GM23248 (cell line): ENCODE data around the gene MACROD2.

Source experiments
- EZH2 ChIP-seq: fragments of 200-600 bp; sonication (generic); IDR thresholded peaks from 2 replicates; pipeline ENCODE4 v1.6.1; 2018; ENCODE audit warnings: antibody characterized with exemption, mild to moderate bottlenecking; ENCODE audit not compliant: insufficient read depth, poor library complexity, severe bottlenecking
- EZH2phosphoT487 ChIP-seq: fragments of 200-600 bp; sonication (generic); IDR thresholded peaks from 2 replicates; pipeline ENCODE4 v1.6.1; 2018; ENCODE audit warnings: antibody characterized with exemption, moderate library complexity, mild to moderate bottlenecking, low read depth; ENCODE audit not compliant: insufficient read depth

DNA sequence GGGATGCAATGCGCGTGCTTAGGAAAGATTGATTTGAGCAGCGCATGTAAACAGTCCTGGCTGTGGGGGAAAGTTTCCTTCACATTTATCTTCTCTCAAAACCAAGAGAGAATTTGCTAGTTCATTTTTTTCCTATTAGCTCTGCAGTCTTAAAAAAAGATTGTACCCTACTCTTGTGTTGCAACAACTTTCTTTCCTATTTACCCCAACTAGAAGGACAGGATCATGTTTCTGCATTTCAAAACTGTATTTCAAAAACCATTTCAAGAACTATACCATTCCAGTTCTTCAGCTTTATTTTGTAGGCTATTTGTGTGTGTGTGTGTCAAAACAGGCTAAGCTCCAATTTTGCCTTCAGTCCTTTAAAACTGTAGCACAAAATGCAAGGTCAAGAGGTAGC, 2104.8 kb downstream of the MACROD2 start:
- no peak for TF ChIP-seq EZH2
- no peak for TF ChIP-seq EZH2phosphoT487
